ENCODE results near the gene CLDN2. TPM values are rescaled to one million over a fixed set of nuclear protein-coding genes. Genes with fewer than 3 reads are reported as not detected.

Gene CLDN2
- total RNA-seq, 1 donor from 2014 or later: not detected

GRCh38 chrX:106899841-106900240 lies 20.4 kb upstream of the CLDN2 start:
- no peak overlapping the region for H3K4me3 ChIP-seq
- intact Hi-C loops (cut with micrococcal nuclease): loop anchor here (10.0 kb wide), 1 partner anchor 55 kb away; no protein-coding TSS in a partner anchor
- H3K27ac ChIP-seq (replicated peaks): no peak overlapping the region
- no peaks in the 10 kb centered on the region for H3K4me1 ChIP-seq
- no peak for DNase-seq
- H3K36me3 ChIP-seq: no peaks in the 10 kb centered on the region
- no peak for TF ChIP-seq CTCF (IDR thresholded peaks at IDR 0.05; ENCODE audit: borderline replicate concordance)
- H3K9me3 ChIP-seq (replicated peaks): no peaks in the 10 kb centered on the region
- H3K27me3 ChIP-seq (ENCODE audit: low read depth): no peaks in the 10 kb centered on the region

GRCh38 chrX:106901341-106901740 lies 18.9 kb upstream of the CLDN2 start:
- no peak for TF ChIP-seq CTCF (IDR thresholded peaks at IDR 0.05; ENCODE audit: borderline replicate concordance)
- Histone ChIP-seq H3K4me3 (no peak overlapping the region), H3K9me3 (replicated peaks) (no peaks in the 10 kb centered on the region), H3K4me1 (no peaks in the 10 kb centered on the region), H3K27me3 (ENCODE audit: low read depth) (no peaks in the 10 kb centered on the region), H3K36me3 (no peaks in the 10 kb centered on the region), H3K27ac (replicated peaks) (no peak overlapping the region)
- DNase-seq: no peak
- intact Hi-C loops (cut with micrococcal nuclease): no loop called here

- no peaks in the 10 kb centered on the region for H3K4me1 ChIP-seq
- H3K4me3 ChIP-seq: no peak overlapping the region
- DNase-seq: no peak
- H3K27ac ChIP-seq (replicated peaks): no peak overlapping the region
- no peaks in the 10 kb centered on the region for H3K9me3 ChIP-seq (replicated peaks)
- intact Hi-C loops (cut with micrococcal nuclease): no loop called here
- no peaks in the 10 kb centered on the region for H3K36me3 ChIP-seq
- TF ChIP-seq CTCF (IDR thresholded peaks at IDR 0.05; ENCODE audit: borderline replicate concordance): no peak
- H3K27me3 ChIP-seq (ENCODE audit: low read depth): no peaks in the 10 kb centered on the region
Measured at GRCh38 chrX:106901781-106902219, 18.4 kb upstream of the CLDN2 start.

- intact Hi-C loops (cut with micrococcal nuclease): no loop called here
- Histone ChIP-seq H3K9me3 (replicated peaks) (no peaks in the 10 kb centered on the region), H3K4me1 (no peaks in the 10 kb centered on the region), H3K27me3 (ENCODE audit: low read depth) (no peaks in the 10 kb centered on the region), H3K4me3 (no peak overlapping the region), H3K27ac (replicated peaks) (no peak overlapping the region), H3K36me3 (no peaks in the 10 kb centered on the region)
- TF ChIP-seq CTCF (IDR thresholded peaks at IDR 0.05; ENCODE audit: borderline replicate concordance): no peak
- DNase-seq: no peak
Measured at GRCh38 chrX:106902684-106903083, 17.5 kb upstream of the CLDN2 start.

GRCh38 chrX:106903291-106903824 lies 16.8 kb upstream of the CLDN2 start, which contains the start of gene RIPPLY1:
RIPPLY1 (minus strand) TSS chrX:106903341; CDS start chrX:106903287, 54 bp downstream.
- Histone ChIP-seq H3K36me3 (no peaks in the 10 kb centered on the region), H3K27ac (replicated peaks) (no peak within 1 kb of the TSS), H3K9me3 (replicated peaks) (no peaks in the 10 kb centered on the region), H3K27me3 (ENCODE audit: low read depth) (no peaks in the 10 kb centered on the region), H3K4me3 (no peak within 1 kb of the TSS), H3K4me1 (no peaks in the 10 kb centered on the region)
- no peak for DNase-seq
- intact Hi-C loops (cut with micrococcal nuclease): no loop called here
- no peak for TF ChIP-seq CTCF (IDR thresholded peaks at IDR 0.05; ENCODE audit: borderline replicate concordance)

Data from left ventricle myocardium inferior (tissue), 1 donor.